ENCODE results near the gene GRID1. TPM values are rescaled to one million over a fixed set of nuclear protein-coding genes. Genes with fewer than 3 reads are reported as not detected.
"Not testable (repeated sequence)": the region's sequence is repeated elsewhere in the genome, so short reads cannot be mapped to it uniquely, and the experiment has no call there.

Gene GRID1
- polyA plus RNA-seq, 4 donors: 1.4 to 1.9 (median 1.6) TPM

- no peak for DNase-seq (ENCODE audit: low read depth in 4 of 4, low spot score in 2 of 4)
These were observed 492.4 kb downstream of the GRID1 start for GRCh38 chr10:85874208-85874607.

DNA sequence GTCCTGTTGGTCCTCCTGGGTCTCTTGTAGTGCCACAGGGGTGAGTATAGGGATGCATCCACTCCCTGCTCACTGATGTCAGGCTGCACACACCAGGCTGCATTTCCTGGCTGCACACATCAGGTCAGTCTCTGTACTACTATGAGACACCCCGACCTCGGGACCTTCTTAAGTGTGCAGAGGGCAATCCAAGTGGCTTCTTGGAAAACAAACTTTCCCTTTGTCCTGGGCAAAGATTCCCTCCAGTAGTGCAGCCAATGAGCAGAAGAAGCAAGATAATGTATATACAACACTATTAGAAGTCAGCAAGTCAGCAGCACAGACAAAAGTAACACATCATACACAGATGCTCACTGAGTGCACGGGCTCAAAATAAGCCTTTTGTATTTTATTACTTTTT is 493.5 kb downstream of the GRID1 start:
- DNase-seq (ENCODE audit: low read depth in 4 of 4, low spot score in 2 of 4): no peak

DNA sequence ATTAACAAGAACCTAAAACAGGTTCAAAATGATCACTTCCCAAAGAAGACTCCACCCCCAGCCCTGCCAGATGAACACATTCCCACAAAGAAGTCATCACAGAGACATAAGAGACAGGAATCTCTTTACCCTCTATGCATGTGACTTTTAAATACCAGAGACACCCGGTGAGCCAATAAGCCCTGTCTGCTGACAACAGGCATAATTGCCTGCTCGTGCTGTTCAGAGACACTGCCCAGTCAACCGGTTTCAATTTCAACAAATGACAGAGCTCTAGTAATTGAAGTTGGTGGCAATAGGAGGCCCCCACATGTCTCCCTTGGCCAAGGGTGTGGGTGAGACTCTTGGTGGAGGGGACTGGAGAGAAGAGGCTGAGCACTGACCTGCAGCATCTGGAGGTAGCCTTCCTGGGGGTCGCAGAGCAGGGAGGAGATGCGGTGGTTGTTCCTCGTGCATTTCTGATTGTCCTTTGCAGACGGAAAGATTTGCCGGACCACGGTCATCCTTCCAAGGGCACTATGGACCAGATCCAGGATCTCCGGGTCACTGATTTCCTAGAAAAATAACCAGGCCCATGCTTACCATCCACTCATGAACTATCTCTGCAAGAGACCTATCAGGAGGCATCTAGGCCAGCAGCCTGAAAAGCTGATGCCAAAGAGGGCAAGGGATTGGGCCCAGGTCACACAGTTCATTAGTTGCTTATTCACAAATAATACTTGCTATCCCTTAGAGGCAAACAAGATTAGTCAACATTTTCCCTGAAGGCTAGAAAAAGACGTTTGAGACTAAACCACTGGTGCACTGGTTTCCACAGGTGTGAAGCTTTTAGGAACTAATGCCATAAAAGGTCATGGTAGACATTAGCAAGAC is 497.7 kb downstream of the GRID1 start:
- DNase-seq (ENCODE audit: low read depth in 4 of 4, low spot score in 2 of 4): no peak

DNA sequence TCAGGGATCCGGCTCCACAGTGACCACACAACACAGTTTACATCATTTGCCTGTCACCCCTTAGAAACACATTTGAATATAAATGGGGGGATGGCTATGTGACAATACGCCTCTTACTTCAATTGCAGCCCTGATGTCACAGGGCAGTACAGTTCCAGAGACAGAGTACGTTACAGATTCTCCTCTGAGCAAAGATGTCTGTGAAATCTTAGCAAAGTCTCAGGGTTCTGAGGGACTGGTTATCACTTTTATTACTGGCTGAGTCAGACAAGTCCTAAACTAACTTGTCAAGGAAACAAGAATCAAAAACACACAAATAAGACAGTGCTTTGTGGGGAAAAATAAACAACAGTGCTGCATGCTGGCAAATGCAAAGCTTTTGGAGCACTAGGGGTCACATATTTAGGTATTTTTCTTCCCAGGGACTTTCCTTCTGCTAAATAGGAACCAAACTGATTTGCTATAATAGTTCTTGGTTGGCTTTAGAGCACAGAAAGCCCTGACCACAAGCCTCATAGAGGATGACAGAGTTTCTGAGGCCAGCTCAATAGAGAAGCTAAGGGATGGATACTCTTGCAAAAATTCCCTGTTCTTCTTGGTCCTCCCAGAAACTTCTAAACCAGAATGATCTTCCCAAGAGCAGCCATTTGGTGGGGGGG is 501.6 kb downstream of the GRID1 start:
- no peak for DNase-seq (ENCODE audit: low read depth in 4 of 4, low spot score in 2 of 4)

DNA sequence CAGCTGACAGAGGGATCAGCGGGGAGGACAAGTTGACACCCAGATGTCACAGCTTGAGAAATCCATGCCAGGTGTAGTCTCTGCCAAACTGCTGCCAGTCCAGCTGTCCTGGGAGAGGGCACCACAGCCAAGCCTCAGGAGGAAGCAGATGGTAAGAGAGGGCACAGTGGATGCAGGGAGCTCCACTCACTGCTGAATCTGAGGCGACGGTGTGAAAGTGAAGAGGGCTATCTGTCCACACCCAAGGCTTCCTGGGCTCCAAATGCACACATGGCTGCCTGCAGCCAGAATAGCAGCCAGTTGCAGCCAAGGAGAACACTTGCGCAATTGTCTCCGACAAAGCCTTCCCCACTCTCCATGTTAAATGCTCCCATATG is 502.4 kb downstream of the GRID1 start:
- no peak for DNase-seq (ENCODE audit: low read depth in 4 of 4, low spot score in 2 of 4)

DNA sequence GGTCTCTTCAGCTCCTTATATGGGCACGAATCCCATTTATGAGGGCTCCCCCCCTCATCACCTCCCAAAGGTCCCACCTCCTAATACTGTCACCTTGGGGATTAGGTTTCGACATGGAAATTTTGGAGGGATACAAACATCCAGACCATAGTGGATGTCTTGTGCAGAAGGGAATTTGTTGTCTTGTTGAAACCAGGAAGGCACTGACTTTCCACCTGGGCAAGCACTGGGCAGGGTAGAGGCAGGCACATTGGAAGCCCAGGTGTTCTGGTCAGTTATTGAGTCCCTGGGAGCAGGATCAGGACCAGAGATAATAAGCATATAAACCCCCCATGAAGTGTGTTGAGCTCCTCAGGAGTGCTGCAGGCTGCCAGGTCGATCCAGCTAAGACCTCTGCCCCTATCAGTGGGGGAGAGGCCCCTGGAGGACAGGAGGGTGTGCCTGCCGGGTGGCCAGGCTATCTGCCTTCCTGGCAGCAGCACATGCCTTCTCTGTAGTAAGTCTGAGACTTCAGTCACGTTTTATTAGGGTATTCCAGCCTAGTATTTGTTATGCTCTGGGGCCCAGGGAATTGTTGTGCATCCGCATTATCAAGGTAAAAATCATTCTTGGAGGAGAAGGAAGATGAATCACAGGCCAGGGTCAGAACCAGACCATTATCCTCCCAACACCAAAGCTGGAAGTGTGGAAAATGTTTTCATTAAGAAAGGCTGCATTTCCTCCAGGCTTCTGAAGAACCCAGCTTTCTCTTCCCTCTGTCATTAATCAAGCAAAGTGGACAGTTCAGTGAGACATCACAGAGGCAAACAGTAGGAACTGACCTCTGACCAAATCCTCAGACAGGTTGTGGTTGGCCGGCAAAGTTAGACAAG is 503.1 kb downstream of the GRID1 start:
- DNase-seq (ENCODE audit: low read depth in 4 of 4, low spot score in 2 of 4): no peak

DNA sequence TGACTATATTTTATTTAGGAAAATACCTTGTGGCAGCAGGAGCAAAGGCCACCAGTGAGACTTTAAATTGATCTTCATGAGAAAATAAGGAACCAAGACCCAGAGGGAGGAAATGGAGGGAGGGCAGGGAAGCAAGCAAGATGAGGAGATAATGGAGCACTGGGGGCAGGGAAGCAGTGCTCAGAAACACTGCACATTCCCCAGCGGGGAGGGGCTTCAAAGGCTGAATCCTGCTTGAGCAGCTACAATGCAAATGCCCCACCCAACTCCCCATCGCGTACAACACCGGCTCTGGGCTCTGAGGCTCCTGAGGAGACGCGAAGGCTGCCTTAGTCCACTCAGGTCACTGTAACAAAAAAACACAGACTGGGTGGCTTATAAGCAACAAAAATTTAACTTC is 503.8 kb downstream of the GRID1 start:
- DNase-seq (ENCODE audit: low read depth in 4 of 4, low spot score in 2 of 4): no peak

DNA sequence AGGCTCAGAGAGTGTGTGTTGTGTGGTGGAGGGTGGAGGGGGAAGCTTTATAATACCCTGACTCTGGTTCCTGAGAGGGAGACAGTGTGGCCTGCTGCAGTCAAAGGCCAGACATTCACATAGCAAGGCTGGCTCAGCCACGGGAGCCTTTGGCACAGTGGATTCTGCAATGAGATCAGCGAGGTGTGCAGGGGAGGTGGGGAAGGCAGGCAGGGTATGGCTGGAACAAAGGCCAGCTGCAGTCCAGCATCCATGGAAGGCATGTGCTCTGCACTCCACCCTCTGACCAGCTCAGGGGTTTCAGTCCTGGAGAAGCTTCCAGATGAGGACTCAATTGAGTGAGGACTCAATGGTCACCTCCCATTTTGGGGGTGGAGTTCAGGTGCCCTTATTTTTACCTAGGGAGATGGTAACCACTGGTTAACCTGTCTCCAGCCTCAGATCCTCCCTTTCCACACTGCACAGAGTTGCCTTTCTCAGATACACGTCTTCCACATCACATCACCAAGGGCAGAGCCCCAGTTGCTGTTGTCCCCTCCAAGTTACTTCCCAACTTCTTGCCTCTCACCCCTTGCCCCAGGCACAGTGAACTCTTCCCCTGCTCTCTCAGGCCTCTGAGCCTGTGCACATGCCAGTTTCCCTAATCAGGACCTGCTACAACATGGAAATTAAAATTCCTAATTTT is 504.9 kb downstream of the GRID1 start:
- DNase-seq (ENCODE audit: low read depth in 4 of 4, low spot score in 2 of 4): no peak

DNA sequence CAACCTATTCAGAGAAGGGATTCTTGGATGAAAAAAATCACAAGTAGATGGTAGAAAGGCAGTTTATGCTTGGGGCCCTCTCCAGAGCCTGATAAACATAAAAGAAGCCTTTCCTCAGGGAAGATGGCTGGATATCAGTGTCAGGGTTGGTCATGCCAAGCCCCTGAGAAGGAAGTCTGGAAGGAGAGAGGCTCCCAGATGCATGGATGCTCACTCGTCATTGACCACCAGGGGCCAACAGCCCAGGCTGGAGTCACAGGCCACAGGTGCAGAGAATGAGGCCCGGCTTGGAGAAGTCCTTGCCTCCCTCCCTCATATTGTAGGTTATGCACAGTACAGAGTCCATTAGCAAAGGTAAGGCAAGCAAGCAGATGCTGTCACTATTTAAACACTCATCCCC is 506.7 kb downstream of the GRID1 start:
- no peak for DNase-seq (ENCODE audit: low read depth in 4 of 4, low spot score in 2 of 4)

DNA sequence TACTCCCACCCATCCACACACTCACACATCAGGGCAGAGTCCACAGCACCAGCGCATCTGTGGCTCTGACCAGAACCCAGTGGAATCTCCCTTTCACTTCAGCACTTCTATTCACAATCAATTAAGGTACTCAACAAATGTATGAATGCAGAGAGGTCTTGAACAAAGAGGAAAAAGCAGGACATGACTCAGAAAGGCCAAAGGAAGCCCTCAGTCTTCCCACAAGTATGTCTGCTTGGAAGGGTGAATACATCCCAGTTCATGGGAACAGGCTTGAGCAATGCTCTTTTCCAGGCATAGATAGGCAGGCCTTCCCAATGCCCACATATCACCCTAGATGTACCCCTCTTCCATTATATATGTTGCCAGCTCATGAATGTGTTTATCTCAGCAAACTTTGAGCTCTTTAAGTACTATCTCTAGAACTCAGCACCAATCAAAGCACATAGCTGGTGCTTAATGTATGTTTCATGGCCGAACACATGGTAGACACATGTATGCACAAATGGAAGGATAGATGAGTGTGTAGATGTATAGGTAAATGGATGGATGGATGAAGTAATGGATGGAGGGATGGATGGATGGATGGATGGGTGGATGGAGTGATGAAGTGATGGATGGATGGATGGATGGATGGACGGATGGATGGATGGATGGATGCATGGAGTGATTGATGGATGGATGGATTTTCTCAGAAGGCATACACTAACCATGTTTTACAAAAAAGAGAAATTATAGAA is 507.6 kb downstream of the GRID1 start:
- no peak for DNase-seq (ENCODE audit: low read depth in 4 of 4, low spot score in 2 of 4)

DNA sequence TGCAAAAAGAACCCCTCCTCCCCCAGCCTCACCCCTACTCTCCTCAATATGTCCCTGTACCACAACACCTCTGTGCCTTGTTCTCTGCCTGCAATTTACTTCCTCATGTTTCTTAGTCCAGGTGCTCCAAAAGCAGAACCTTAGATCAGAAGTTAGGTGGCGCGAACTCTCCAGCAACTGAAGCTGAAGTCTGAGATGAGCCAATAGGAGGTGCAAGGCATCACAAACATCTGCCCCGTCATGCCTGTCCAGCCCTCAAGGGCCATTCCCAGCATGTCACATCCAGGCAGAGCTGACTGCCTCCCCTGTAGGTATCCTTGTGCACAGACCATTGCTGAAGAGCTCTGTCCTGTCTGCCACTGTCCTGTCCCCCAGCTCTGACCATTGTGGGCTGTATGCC is 508.8 kb downstream of the GRID1 start:
- DNase-seq (ENCODE audit: low read depth in 4 of 4, low spot score in 2 of 4): no peak

- no peak for DNase-seq (ENCODE audit: low read depth in 4 of 4, low spot score in 2 of 4)
These were observed 509.3 kb downstream of the GRID1 start for GRCh38 chr10:85857305-85857704.

GRCh38 chr10:85851934-85852333 is 514.7 kb downstream of the GRID1 start:
- DNase-seq (ENCODE audit: low read depth in 4 of 4, low spot score in 2 of 4): no peak

DNA sequence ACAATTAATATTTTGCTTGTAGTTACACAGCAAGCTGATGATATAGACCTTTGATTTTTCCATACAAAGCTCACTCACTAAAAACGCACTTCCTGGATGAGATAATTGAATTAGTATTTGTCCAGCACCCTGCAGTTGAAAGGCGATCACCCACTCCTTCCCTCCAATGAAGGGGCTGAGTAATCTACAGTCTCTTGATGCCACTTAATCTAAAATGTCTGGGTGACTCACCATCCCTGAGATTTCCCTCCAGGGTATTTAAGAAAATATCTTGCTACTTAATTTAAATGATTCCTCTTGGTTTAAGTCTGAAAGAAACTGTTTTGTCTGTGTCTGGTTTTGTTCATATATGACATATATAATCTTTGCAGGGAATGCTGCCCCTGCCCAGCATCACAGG is 515.3 kb downstream of the GRID1 start:
- no peak for DNase-seq (ENCODE audit: low read depth in 4 of 4, low spot score in 2 of 4)

DNA sequence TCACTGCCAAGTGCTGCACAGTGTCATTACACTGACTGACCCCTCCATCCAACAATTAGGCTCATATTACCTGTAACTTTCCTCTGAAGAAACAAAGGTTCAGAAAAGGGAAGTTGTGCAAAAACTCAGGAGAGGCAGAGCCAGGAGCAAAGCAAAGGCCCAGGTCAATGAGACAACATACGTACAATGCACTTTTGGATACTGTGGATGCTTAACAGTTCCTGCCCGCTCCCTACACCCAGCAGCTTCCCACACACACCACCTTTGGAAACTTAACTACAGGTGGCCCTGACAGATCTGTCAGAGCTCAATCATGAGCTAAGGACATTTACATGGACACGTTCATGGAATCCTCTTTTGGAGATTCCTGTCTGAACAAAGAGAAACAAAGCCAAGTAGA is 515.9 kb downstream of the GRID1 start:
- no peak for DNase-seq (ENCODE audit: low read depth in 4 of 4, low spot score in 2 of 4)

DNA sequence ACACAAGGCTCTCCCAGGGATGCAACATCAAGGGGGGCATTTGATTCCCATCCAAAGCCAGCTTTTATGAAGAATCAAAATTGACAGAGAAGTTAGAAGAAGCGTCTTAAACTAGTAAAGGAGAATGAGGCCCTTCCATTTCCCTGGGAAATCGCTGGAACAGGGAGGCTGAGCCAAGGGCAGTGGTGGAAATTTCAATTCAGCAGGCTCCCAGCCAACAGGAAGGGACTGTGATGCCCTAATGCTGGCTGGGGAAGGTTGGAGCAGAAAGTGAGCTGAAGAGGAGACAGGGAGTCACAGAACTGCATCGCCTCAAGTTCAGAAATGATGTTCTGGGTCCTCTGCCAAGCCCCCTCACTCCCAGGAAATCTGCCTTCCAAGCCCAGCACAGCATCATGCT is 517.3 kb downstream of the GRID1 start:
- DNase-seq (ENCODE audit: low read depth in 4 of 4, low spot score in 2 of 4): no peak

DNA sequence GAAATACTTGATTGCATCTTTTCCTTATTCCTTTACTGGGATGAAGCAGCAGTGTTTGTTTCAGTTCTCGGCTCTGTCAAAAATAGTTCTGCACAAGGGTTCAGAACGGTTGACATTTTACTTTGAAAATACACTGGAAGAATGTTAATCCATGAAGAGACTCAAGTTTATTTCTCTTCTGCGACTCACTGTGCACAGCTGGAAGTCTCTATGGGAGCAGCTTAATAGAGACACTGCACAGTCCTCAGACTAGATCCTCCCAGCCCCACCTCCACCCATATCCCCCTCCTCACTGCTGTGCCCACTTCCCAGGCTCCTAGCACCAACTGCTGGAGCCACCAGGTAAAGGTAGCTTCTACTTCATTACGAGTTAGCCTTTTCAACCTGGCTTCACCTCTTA is 517.8 kb downstream of the GRID1 start:
- DNase-seq (ENCODE audit: low read depth in 4 of 4, low spot score in 2 of 4): no peak

DNA sequence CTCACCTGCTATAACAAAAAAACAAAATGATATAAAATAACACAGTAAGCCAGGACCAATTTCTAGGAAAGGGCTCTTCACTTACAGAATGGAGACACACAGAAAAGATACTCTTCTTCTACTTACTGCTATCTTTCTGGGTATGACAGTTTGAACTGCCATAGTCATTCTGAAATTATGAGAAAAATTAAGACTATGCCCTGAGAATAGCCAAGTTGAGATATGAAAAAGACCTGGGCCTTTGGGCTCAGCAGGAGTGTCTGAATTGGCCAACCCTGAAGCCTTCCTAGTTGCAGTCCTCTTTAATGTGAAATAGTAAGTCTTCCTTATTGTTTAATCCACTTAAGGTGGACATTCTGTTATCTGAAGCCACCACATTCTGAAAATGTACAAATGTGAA is 519.5 kb downstream of the GRID1 start:
- no peak for DNase-seq (ENCODE audit: low read depth in 4 of 4, low spot score in 2 of 4)

DNA sequence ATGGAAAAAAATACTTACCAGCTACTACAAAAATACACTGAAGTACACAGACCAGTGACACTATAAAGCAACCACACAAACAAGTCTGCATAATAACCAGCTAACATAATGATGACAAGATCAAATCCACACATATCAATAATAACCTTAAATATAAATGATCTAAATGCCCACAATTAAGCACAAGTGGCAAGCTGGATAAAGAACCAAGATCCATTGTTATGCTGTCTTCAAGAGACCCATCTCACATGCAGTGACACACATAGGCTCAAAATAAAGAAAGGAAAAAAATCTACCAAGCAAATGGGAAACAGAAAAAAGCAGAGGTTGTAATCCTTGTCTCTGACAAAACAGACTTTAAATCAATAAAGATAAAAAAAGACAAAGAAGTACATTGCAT is 527.9 kb downstream of the GRID1 start:
- not testable (repeated sequence) for DNase-seq (ENCODE audit: low read depth in 4 of 4, low spot score in 2 of 4)

DNA sequence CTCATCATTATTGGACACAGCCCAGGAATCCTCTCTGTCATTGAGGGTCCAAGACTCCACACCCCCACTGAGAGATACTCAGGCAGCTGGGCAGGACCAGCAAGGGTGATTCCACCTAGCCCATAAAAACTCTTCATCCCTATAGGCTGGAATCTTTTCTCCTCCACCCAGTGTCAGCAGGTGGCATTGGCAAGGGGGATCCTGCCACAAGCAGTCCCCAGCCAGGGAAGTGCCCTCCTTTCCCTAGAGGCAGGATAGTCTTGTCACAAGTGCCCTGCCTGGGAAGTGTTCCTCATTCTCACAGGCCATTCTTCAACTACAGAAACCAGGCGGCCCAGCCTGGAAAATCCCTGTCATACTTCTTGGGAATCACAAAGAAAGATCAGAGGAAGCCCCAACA is 533.6 kb downstream of the GRID1 start:
- no peak for DNase-seq (ENCODE audit: low read depth in 4 of 4, low spot score in 2 of 4)

Measured in left renal cortex interstitium (tissue), 4 donors.